ENCODE measurements around the gene TMEM130. TPM values are rescaled to one million over a fixed set of nuclear protein-coding genes. Genes with fewer than 3 reads are reported as not detected.

The TMEM130 gene
- polyA plus RNA-seq, 1 of the 3 experiments (the other 2 are of a cell fraction), result 1.2 TPM

GRCh38 chr7:98834949-98835348 is 34.9 kb downstream of the TMEM130 start:
- TF ChIP-seq EZH2phosphoT487 (IDR thresholded peaks at IDR 0.05; ENCODE audit: borderline replicate concordance, low read depth) (no peak), TEAD4 (IDR thresholded peaks at IDR 0.05; ENCODE audit: borderline replicate concordance, insufficient read depth) (no peak), NFIC (IDR thresholded peaks at IDR 0.05; ENCODE audit: borderline replicate concordance) (no peak), RCOR1 (IDR thresholded peaks at IDR 0.05; ENCODE audit: low read length) (no peak), SMC3 (IDR thresholded peaks at IDR 0.05; ENCODE audit: low read depth, low read length) (no peak), GATA2 (CRISPR knock-in tag; IDR thresholded peaks at IDR 0.05) (no peak), MEF2A (IDR thresholded peaks at IDR 0.05; ENCODE audit: borderline replicate concordance, low read depth) (no peak), ZBTB33 (IDR thresholded peaks at IDR 0.05; ENCODE audit: borderline replicate concordance, low read depth) (no peak), PBX3 (IDR thresholded peaks at IDR 0.05) (no peak), FOXM1 (IDR thresholded peaks at IDR 0.05; ENCODE audit: low read depth) (no peak), REST (IDR thresholded peaks at IDR 0.05; ENCODE audit: low read depth, low read length) (no peak), ELF1 (IDR thresholded peaks at IDR 0.05) (no peak), USF1 (IDR thresholded peaks at IDR 0.05; ENCODE audit: borderline replicate concordance, low read depth) (no peak), RAD21 (IDR thresholded peaks at IDR 0.05; ENCODE audit: low read length) (no peak), YY1 (IDR thresholded peaks at IDR 0.05; ENCODE audit: low read depth) (no peak)
- POLR2A ChIA-PET, result no interaction called here

More at GRCh38 chr7:98834949-98835348, 34.9 kb downstream of the TMEM130 start:
- Histone ChIP-seq H3K9ac (no peak overlapping the region), H3K79me2 (ENCODE audit: insufficient read depth) (no peaks in the 10 kb centered on the region), H3K27me3 (ENCODE audit: insufficient read depth) (peaks cover 8% of the 10 kb centered on the region), H3K9me2 (no peaks in the 10 kb centered on the region), H2AFZ (ENCODE audit: low read depth) (no peak overlapping the region), H3K27ac (ENCODE audit: low read depth in 2 of 2, low read length in 1 of 2) (no peak overlapping the region), H3F3A (replicated peaks; ENCODE audit: insufficient read depth) (no peaks in the 10 kb centered on the region), H3K36me3 (replicated peaks in 1 of 2; ENCODE audit: control insufficient read depth in 1 of 2, insufficient read depth in 2 of 2, low read length in 1 of 2) (no peaks in the 10 kb centered on the region), H3K4me1 (ENCODE audit: control insufficient read depth in 1 of 2, insufficient read depth in 2 of 2, low read depth in 1 of 2, low read length in 1 of 2) (no peaks in the 10 kb centered on the region), H3K9me3 (no peaks in the 10 kb centered on the region), H3K4me3 (ENCODE audit: low read depth in 2 of 2, low read length in 1 of 2) (no peak overlapping the region), H3K4me2 (no peak overlapping the region), H4K20me1 (ENCODE audit: insufficient read depth) (no peaks in the 10 kb centered on the region)
- 57% methylated on average over 8 of the region's 8 CpGs for WGBS (ENCODE audit: low lambda C conversion rate)
- DNase-seq, result no peak
- CTCF ChIA-PET, result interaction anchor here (0.9 to 19.4 kb wide), 4 partner anchors 44 to 537 kb away, joined by 3 to 673 read pairs (median 128); partner anchors contain the start of gene TRRAP

All from SK-N-SH (cell line).